PC-9 (cell line): Measurements from ENCODE around the gene KIZ. TPM values are rescaled to one million over a fixed set of nuclear protein-coding genes. Genes with fewer than 3 reads are reported as not detected.

Source experiments
- BruUV-seq: library from RNA; stranded (reverse); fragments of 400-500 nt; replicated peaks from 2 replicates; lab custom pipeline; 2021; lab: Mats Ljungman, UMichigan
- CTCF ChIA-PET: fragments of 300-600 bp; sonication (Branson Sonifier 250); formaldehyde crosslinking; loops from one replicate; lab custom pipeline; 2022; ENCODE audit warnings: antibody characterized with exemption; lab: Charles Lee
- POLR2A ChIA-PET: fragments of 300-600 bp; sonication (Branson Sonifier 250); formaldehyde crosslinking; loops from one replicate; lab custom pipeline; 2022; ENCODE audit warnings: antibody characterized with exemption; ENCODE audit not compliant: unreplicated experiment; lab: Charles Lee
- DNase-seq, 2 experiments: peaks; one replicate each; pipeline versions ENCODE4 v3.0.0 to v3.0.0-alpha.2; 2015 to 2022; ENCODE audit warnings: mixed read lengths in 1 of 2
- H2AFZ ChIP-seq: fragments of 200-600 bp; sonication (generic); 2 replicates; pipeline ENCODE4 v1.8.1; 2017; ENCODE audit warnings: antibody characterized with exemption
- H3F3A ChIP-seq: fragments of 200-600 bp; sonication (generic); 2 replicates; pipeline ENCODE4 v1.8.1; 2017; ENCODE audit warnings: antibody characterized with exemption, mild to moderate bottlenecking, low read depth; ENCODE audit not compliant: insufficient read depth
- H3K27ac ChIP-seq: fragments of 200-600 bp; sonication (generic); 2 replicates; pipeline ENCODE4 v1.6.1; 2016; ENCODE audit warnings: mixed run types
- H3K27me3 ChIP-seq: fragments of 200-600 bp; sonication (generic); 2 replicates; pipeline ENCODE4 v1.6.1; 2016; ENCODE audit warnings: low read depth, mixed run types; ENCODE audit not compliant: insufficient read depth
- H3K36me3 ChIP-seq: fragments of 200-600 bp; sonication (generic); 2 replicates; pipeline ENCODE4 v1.6.1; 2016; ENCODE audit warnings: low read depth, mixed run types
- H3K4me1 ChIP-seq: fragments of 200-600 bp; sonication (generic); replicated peaks from 2 replicates; pipeline ENCODE4 v1.6.1; 2016; ENCODE audit warnings: mixed run types; ENCODE audit not compliant: insufficient read depth
- H3K4me2 ChIP-seq: fragments of 200-600 bp; sonication (generic); 2 replicates; pipeline ENCODE4 v1.6.1; 2017; ENCODE audit warnings: mixed run types
- H3K4me3 ChIP-seq: fragments of 200-600 bp; sonication (generic); 2 replicates; pipeline ENCODE4 v1.6.1; 2016; ENCODE audit warnings: mixed run types
- H3K79me2 ChIP-seq: fragments of 200-600 bp; sonication (generic); 2 replicates; pipeline ENCODE4 v1.6.1; 2017; ENCODE audit warnings: low read depth, mixed run types
- H3K9me2 ChIP-seq: fragments of 200-600 bp; sonication (generic); 2 replicates; pipeline ENCODE4 v1.8.1; 2017; ENCODE audit warnings: mild to moderate bottlenecking; ENCODE audit not compliant: insufficient read depth
- H3K9me3 ChIP-seq: fragments of 200-600 bp; sonication (generic); 2 replicates; pipeline ENCODE4 v1.8.1; 2016; ENCODE audit warnings: low read depth; ENCODE audit not compliant: insufficient read depth
- H4K20me1 ChIP-seq: fragments of 200-600 bp; sonication (generic); 2 replicates; pipeline ENCODE4 v1.8.1; 2017; ENCODE audit not compliant: insufficient read depth
- EZH2 ChIP-seq: fragments of 200-600 bp; sonication (generic); IDR thresholded peaks from 2 replicates; pipeline ENCODE4 v1.8.0; 2017; ENCODE audit warnings: antibody characterized with exemption, low read depth
- intact Hi-C: fragments of 100-400 bp; cut with micrococcal nuclease; formaldehyde crosslinking; loops from one replicate; pipeline ENCODE4 v1.10.0; 2022; ENCODE audit not compliant: unreplicated experiment
- total RNA-seq: library from RNA; stranded (reverse); gene quantifications from 2 replicates; pipeline ENCODE4 v1.2.3, GENCODE V29; 2021
- TF ChIP-seq, protein P1 (sequence below): fragments of 200-600 bp; sonication (generic); conservative IDR thresholded peaks from 2 replicates; pipeline ENCODE4 v1.6.1; 2017; ENCODE audit warnings: mixed run types, antibody characterized with exemption, mild to moderate bottlenecking, moderate library complexity

KIZ gene
- total RNA-seq, 1 experiment from 2014 or later, result 21.5 TPM

DNA sequence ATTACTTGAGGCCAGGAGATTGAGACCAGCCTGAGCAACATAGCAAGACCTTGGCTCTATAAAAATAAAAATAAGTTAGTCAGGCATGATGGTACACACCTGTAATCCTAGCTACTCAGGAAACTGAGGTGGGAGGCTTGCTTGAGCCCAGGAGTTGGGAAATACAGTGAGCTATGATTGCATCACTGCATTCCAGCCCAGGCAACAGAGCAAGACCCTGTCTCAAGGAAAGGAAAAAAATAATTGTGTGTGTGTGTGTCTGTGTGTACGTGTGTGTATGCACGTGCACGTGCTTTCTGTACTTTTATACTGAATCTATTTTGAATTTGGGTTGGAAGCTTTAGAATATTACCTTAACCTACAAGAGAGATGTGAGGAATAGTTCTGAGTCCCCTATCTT is 58.9 kb downstream of the KIZ start:
- H3K4me3 ChIP-seq, result no peak overlapping the region
- peaks cover 3% of the 10 kb centered on the region for H3K9me3 ChIP-seq
- no peak overlapping the region for H2AFZ ChIP-seq
- H3K79me2 ChIP-seq, result no peaks in the 10 kb centered on the region
- CTCF ChIA-PET, result no interaction called here
- no peak for TF ChIP-seq EZH2
- TF ChIP-seq, protein P1, sequence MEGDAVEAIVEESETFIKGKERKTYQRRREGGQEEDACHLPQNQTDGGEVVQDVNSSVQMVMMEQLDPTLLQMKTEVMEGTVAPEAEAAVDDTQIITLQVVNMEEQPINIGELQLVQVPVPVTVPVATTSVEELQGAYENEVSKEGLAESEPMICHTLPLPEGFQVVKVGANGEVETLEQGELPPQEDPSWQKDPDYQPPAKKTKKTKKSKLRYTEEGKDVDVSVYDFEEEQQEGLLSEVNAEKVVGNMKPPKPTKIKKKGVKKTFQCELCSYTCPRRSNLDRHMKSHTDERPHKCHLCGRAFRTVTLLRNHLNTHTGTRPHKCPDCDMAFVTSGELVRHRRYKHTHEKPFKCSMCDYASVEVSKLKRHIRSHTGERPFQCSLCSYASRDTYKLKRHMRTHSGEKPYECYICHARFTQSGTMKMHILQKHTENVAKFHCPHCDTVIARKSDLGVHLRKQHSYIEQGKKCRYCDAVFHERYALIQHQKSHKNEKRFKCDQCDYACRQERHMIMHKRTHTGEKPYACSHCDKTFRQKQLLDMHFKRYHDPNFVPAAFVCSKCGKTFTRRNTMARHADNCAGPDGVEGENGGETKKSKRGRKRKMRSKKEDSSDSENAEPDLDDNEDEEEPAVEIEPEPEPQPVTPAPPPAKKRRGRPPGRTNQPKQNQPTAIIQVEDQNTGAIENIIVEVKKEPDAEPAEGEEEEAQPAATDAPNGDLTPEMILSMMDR, result no peak
- H4K20me1 ChIP-seq, result no peaks in the 10 kb centered on the region
- H3K9me2 ChIP-seq, result no peaks in the 10 kb centered on the region
- no peaks in the 10 kb centered on the region for H3K36me3 ChIP-seq
- BruUV-seq, result no TSS peak
- H3K27me3 ChIP-seq, result no peaks in the 10 kb centered on the region
- no peak overlapping the region for H3K27ac ChIP-seq
- peaks cover 20% of the 10 kb centered on the region for H3F3A ChIP-seq
- peaks cover 35% of the 10 kb centered on the region for H3K4me1 ChIP-seq
- POLR2A ChIA-PET, result no interaction called here
- 0 out of 2 replicates have a peak overlapping the region, but pooled peaks have one; percentile 18 for H3K4me2 ChIP-seq
- peak in 1 of 2 experiments; percentile 50 for DNase-seq
- intact Hi-C loops, result no loop called here

DNA sequence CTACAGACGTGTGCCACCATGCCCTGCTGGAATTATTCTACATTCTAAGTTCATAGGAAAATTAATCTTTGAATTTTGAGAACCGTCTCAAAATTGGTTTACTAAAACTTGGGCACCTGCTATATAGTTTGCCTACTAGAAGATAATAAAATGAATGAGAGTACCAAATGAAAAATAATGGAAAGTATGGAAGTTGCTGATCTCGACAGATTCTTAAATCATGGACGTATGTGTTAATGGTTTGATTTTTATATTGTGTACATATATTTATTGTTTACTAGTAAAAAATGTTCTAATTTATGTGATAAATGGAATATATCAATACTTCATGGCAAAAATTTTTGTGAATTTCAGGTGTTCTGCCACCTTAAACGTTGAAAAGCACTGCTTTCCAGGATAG is 60.0 kb downstream of the KIZ start:
- Histone ChIP-seq H4K20me1 (no peaks in the 10 kb centered on the region), H3K4me2 (no peak overlapping the region), H3K27ac (no peak overlapping the region), H3K9me3 (peaks cover 3% of the 10 kb centered on the region), H3K4me1 (peaks cover 35% of the 10 kb centered on the region), H3K27me3 (no peaks in the 10 kb centered on the region), H2AFZ (no peak overlapping the region), H3K79me2 (no peaks in the 10 kb centered on the region), H3K4me3 (no peak overlapping the region), H3K36me3 (no peaks in the 10 kb centered on the region), H3F3A (peaks cover 20% of the 10 kb centered on the region), H3K9me2 (no peaks in the 10 kb centered on the region)
- POLR2A ChIA-PET, result no interaction called here
- TF ChIP-seq EZH2, result no peak
- TF ChIP-seq, protein P1, result no peak
- DNase-seq, result no peak
- BruUV-seq, result no TSS peak
- intact Hi-C loops, result no loop called here
- CTCF ChIA-PET, result no interaction called here

DNA sequence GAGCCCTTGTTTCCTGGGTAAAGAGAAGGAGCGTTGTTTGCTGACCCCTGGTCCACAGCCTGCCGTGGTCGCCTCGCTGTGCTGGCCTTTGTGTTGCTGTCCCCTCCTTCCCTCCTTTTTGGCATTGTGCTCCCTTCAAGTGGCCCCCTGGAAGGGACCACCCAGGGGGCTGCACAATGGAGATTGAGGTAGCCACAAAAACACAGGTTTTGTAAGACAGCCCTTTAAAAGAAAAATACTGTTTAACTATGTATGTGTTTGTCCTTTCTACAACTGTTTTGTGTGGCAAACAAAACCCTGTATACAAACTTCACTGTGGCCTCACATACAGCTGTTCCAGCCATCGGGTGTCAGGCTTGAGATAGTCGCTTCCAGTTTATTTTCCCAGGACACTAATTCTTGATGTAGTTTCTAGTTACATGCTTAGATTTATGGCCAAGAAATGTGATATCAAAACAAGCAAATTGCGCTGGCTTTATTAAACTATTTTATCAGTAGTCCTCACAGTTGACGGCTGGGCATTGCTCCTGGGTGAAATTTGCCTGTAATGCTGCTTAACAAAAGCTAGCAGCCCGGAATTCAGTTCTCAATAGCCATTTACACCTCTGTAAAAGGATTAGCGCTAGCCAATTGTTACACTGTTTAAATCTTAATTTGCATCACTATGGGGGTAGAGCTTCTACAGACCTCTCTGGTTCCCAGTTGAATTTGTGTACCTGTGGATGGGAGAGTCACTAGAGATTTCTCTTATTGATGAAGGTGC is 64.1 kb downstream of the KIZ start:
- ChIA-PET POLR2A (no interaction called here), CTCF (no interaction called here)
- no TSS peak for BruUV-seq
- Histone ChIP-seq H3F3A (no peaks in the 10 kb centered on the region), H3K27ac (no peak overlapping the region), H3K9me3 (peaks cover 2% of the 10 kb centered on the region), H3K4me2 (no peak overlapping the region), H3K79me2 (no peaks in the 10 kb centered on the region), H4K20me1 (no peaks in the 10 kb centered on the region), H2AFZ (no peak overlapping the region), H3K9me2 (no peaks in the 10 kb centered on the region), H3K27me3 (no peaks in the 10 kb centered on the region), H3K4me1 (peaks cover 2% of the 10 kb centered on the region; the same call in 1 of the 2 replicates), H3K36me3 (no peaks in the 10 kb centered on the region), H3K4me3 (no peak overlapping the region)
- no peak for DNase-seq
- intact Hi-C loops, result no loop called here
- TF ChIP-seq EZH2, result no peak
- TF ChIP-seq, protein P1, result no peak
